ENCODE results near the gene CNGB1.
"Not testable (repeated sequence)": the region's sequence is repeated elsewhere in the genome, so short reads cannot be mapped to it uniquely, and the experiment has no call there.

The CNGB1 gene

GRCh38 chr16:57970970-57971369 is at the start of gene CNGB1:
Gene CNGB1, minus strand, starts transcription at chr16:57971128. Its CDS starts 3,842 bp downstream, at chr16:57967286.
- DNase-seq: no peak

- no peak for DNase-seq
These were observed 49.1 kb upstream of the CNGB1 start for GRCh38 chr16:58019866-58020538.

GRCh38 chr16:58018803-58019202 is 47.9 kb upstream of the CNGB1 start:
- peak; percentile 22 for DNase-seq

- no peak for DNase-seq
These were observed 46.0 kb upstream of the CNGB1 start for GRCh38 chr16:58016840-58017446.

- DNase-seq: no peak
These were observed 42.5 kb upstream of the CNGB1 start for GRCh38 chr16:58013201-58013956.

GRCh38 chr16:58012481-58012880 is 41.6 kb upstream of the CNGB1 start:
- no peak for DNase-seq

GRCh38 chr16:58011652-58012051 is 40.7 kb upstream of the CNGB1 start:
- DNase-seq: no peak

- no peak for DNase-seq
These were observed 40.0 kb upstream of the CNGB1 start for GRCh38 chr16:58010886-58011285.

- no peak for DNase-seq
These were observed 39.0 kb upstream of the CNGB1 start for GRCh38 chr16:58009856-58010416.

- DNase-seq: not testable (repeated sequence)
These were observed 33.8 kb upstream of the CNGB1 start for GRCh38 chr16:58004736-58005135.

GRCh38 chr16:58002936-58003335 is 32.0 kb upstream of the CNGB1 start:
- DNase-seq: no peak

GRCh38 chr16:58002416-58002800 is 31.5 kb upstream of the CNGB1 start:
- DNase-seq: no peak

GRCh38 chr16:58001781-58002415 is 31.0 kb upstream of the CNGB1 start:
- no peak for DNase-seq

- DNase-seq: peak; percentile 35
These were observed 30.1 kb upstream of the CNGB1 start, which contains the start of gene USB1 for GRCh38 chr16:58000706-58001676. Gene USB1, plus strand, starts transcription at chr16:58001407. Its CDS starts 77 bp downstream, at chr16:58001484.

- DNase-seq: no peak
These were observed 29.2 kb upstream of the CNGB1 start, which contains the start of gene ZNF319 for GRCh38 chr16:57999971-58000705. Gene ZNF319, minus strand, starts transcription at chr16:58000672. Its CDS starts 2,407 bp downstream, at chr16:57998265.

GRCh38 chr16:57999366-57999970 is 28.5 kb upstream of the CNGB1 start:
- no peak for DNase-seq

GRCh38 chr16:57998992-57999365 is 28.1 kb upstream of the CNGB1 start:
- DNase-seq: no peak

GRCh38 chr16:57998486-57998885 is 27.6 kb upstream of the CNGB1 start:
- DNase-seq: no peak

- no peak for DNase-seq
These were observed 26.8 kb upstream of the CNGB1 start for GRCh38 chr16:57997528-57998265.

- DNase-seq: no peak
These were observed 26.2 kb upstream of the CNGB1 start for GRCh38 chr16:57997176-57997527.
